CD4-positive, alpha-beta T cell (primary cell): ENCODE results near the gene IRF8. TPM values are rescaled to one million over a fixed set of nuclear protein-coding genes. Genes with fewer than 3 reads are reported as not detected.

Experiments used
- ATAC-seq: fragments of 200-7000 bp; cut with Tn5 transposase; one replicate; pipeline ENCODE4 v1.10.0; 2022; ENCODE audit warnings: mild to moderate bottlenecking; ENCODE audit not compliant: poor library complexity
- CTCF ChIA-PET: fragments of 350-600 bp; sonication (Branson Sonifier 250); formaldehyde crosslinking; loops from one replicate; lab custom pipeline; 2021; ENCODE audit warnings: antibody characterized with exemption, inconsistent platforms; lab: Charles Lee
- POLR2A ChIA-PET: fragments of 350-600 bp; sonication (Branson Sonifier 250); formaldehyde crosslinking; loops from one replicate; lab custom pipeline; 2021; ENCODE audit warnings: antibody characterized with exemption, inconsistent platforms; lab: Charles Lee
- DNase-seq, 14 experiments: peaks; one replicate each; pipeline ENCODE4 v3.0.0-alpha.2; 2013 to 2020; ENCODE audit warnings: mixed read lengths in 2 of 14
- H3K27ac ChIP-seq, 2 donors: one replicate each; pipeline versions ENCODE4 v1.5.1 to v1.7.0; 2013; ENCODE audit warnings: low read length in 2 of 2, low read depth in 1 of 2, mild to moderate bottlenecking in 1 of 2
- H3K27me3 ChIP-seq, 2 experiments: 1 replicate in 1 of 2; 2 replicates in 1 of 2; pipeline versions ENCODE4 v1.6.1 to v1.7.0; 2013; ENCODE audit warnings: low read length in 2 of 2, control low read depth in 1 of 2, mild to moderate bottlenecking in 1 of 2, moderate library complexity in 1 of 2; ENCODE audit not compliant: insufficient read depth in 2 of 2, control insufficient read depth in 1 of 2
- H3K36me3 ChIP-seq: one replicate; pipeline ENCODE4 v1.6.1; 2013; ENCODE audit warnings: low read length, control low read depth; ENCODE audit not compliant: insufficient read depth
- H3K4me1 ChIP-seq: one replicate; pipeline ENCODE4 v1.6.1; 2013; ENCODE audit warnings: low read length, control low read depth; ENCODE audit not compliant: insufficient read depth
- H3K4me3 ChIP-seq: one replicate; pipeline ENCODE4 v1.5.1; 2013; ENCODE audit warnings: mild to moderate bottlenecking, low read length, moderate library complexity
- H3K9me3 ChIP-seq, 2 experiments: 1 replicate in 1 of 2; 2 replicates in 1 of 2; pipeline versions ENCODE4 v1.6.1 to v1.7.0; 2013; ENCODE audit warnings: low read length in 2 of 2, mild to moderate bottlenecking in 2 of 2, control low read depth in 1 of 2, moderate library complexity in 1 of 2; ENCODE audit not compliant: control insufficient read depth in 1 of 2, insufficient read depth in 1 of 2
- H3K27ac Mint-ChIP-seq: one replicate; pipeline ENCODE4 v1.8.0; 2020; ENCODE audit warnings: mixed read lengths
- H3K27me3 Mint-ChIP-seq: one replicate; pipeline ENCODE4 v1.8.0; 2021; ENCODE audit warnings: mixed read lengths
- H3K36me3 Mint-ChIP-seq: one replicate; pipeline ENCODE4 v1.8.0; 2021; ENCODE audit warnings: low read depth, mixed read lengths
- H3K4me1 Mint-ChIP-seq: one replicate; pipeline ENCODE4 v1.8.0; 2021; ENCODE audit warnings: low read depth, mixed read lengths
- H3K4me3 Mint-ChIP-seq: one replicate; pipeline ENCODE4 v1.8.0; 2020; ENCODE audit warnings: mild to moderate bottlenecking, mixed read lengths
- H3K9me3 Mint-ChIP-seq: one replicate; pipeline ENCODE4 v1.8.0; 2020; ENCODE audit warnings: mixed read lengths
- CTCF ChIP-seq: fragments of 200-600 bp; IDR thresholded peaks from one replicate; pipeline ENCODE4 v1.8.0; 2022; ENCODE audit warnings: antibody characterized with exemption, mild to moderate bottlenecking
- intact Hi-C, 2 experiments: fragments of 100-400 bp; cut with DNase I in 1 of 2; cut with micrococcal nuclease in 1 of 2; formaldehyde crosslinking; loops; one replicate each; pipeline versions ENCODE4 v1.15.1 to v1.9.0; 2023 to 2025; cut with DNase I, micrococcal nuclease
- total RNA-seq, 174 experiments: library from RNA in 2 of 174; stranded (reverse) in 2 of 174; gene quantifications; one replicate each; pipeline ENCODE4 v1.2.3 and lab custom pipeline; 2021 to 2026

Gene IRF8
- total RNA-seq, 2 experiments from 2014 or later: 11.3 to 13.2 TPM

- no peak for TF ChIP-seq CTCF
- Mint-ChIP-seq H3K27ac (peak overlapping the region; percentile 16), H3K4me1 (peaks cover 15% of the 10 kb centered on the region), H3K27me3 (no peaks in the 10 kb centered on the region), H3K4me3 (no peak overlapping the region), H3K9me3 (no peaks in the 10 kb centered on the region), H3K36me3 (peaks cover 4% of the 10 kb centered on the region)
- ChIA-PET POLR2A (interaction anchor here (1.1 kb wide), 1 partner anchor 10 kb away, joined by 3 read pairs; the partner anchor contains the start of gene IRF8), CTCF (no interaction called here)
- intact Hi-C loops: no loop called here
- Histone ChIP-seq H3K4me1 (peaks cover 12% of the 10 kb centered on the region), H3K27me3 (no peaks in the 10 kb centered on the region), H3K4me3 (no peak overlapping the region), H3K36me3 (peaks cover 3% of the 10 kb centered on the region), H3K9me3 (peaks cover 0 to 4% of the 10 kb centered on the region in 2 experiments), H3K27ac (no peak overlapping the region)
- ATAC-seq: no peak
- peak in 1 of 14 experiments; percentile 26 for DNase-seq
These were observed 9.5 kb downstream of the IRF8 start for GRCh38 chr16:85908444-85908843.

- ChIA-PET POLR2A (no interaction called here), CTCF (no interaction called here)
- TF ChIP-seq CTCF: no peak
- H3K27ac ChIP-seq: no peak overlapping the region
- peaks cover 3% of the 10 kb centered on the region for H3K36me3 ChIP-seq
- H3K4me3 Mint-ChIP-seq: no peak overlapping the region
- H3K4me1 Mint-ChIP-seq: peaks cover 9% of the 10 kb centered on the region
- no peaks in the 10 kb centered on the region for H3K27me3 ChIP-seq
- no peak overlapping the region for H3K4me3 ChIP-seq
- peaks cover 0 to 4% of the 10 kb centered on the region in 2 experiments for H3K9me3 ChIP-seq
- intact Hi-C loops: no loop called here
- no peaks in the 10 kb centered on the region for H3K9me3 Mint-ChIP-seq
- ATAC-seq (no peak), DNase-seq (peak in 1 of 14 experiments; percentile 39)
- no peak overlapping the region for H3K27ac Mint-ChIP-seq
- H3K27me3 Mint-ChIP-seq: no peaks in the 10 kb centered on the region
- peaks cover 6% of the 10 kb centered on the region for H3K4me1 ChIP-seq
- peaks cover 4% of the 10 kb centered on the region for H3K36me3 Mint-ChIP-seq
These were observed 10.1 kb downstream of the IRF8 start for GRCh38 chr16:85908889-85909589.

- H3K4me1 ChIP-seq: peaks cover 4% of the 10 kb centered on the region
- no peak overlapping the region for H3K27ac ChIP-seq
- POLR2A ChIA-PET: no interaction called here
These were observed 11.2 kb downstream of the IRF8 start for GRCh38 chr16:85909932-85910853.

More at GRCh38 chr16:85909932-85910853, 11.2 kb downstream of the IRF8 start:
- Mint-ChIP-seq H3K27ac (no peak overlapping the region), H3K9me3 (no peaks in the 10 kb centered on the region), H3K4me3 (no peak overlapping the region), H3K4me1 (peaks cover 8% of the 10 kb centered on the region), H3K27me3 (no peaks in the 10 kb centered on the region), H3K36me3 (peaks cover 4% of the 10 kb centered on the region)
- intact Hi-C loops: no loop called here
- Histone ChIP-seq H3K9me3 (peaks cover 0 to 3% of the 10 kb centered on the region in 2 experiments), H3K36me3 (peaks cover 3% of the 10 kb centered on the region), H3K27me3 (no peaks in the 10 kb centered on the region), H3K4me3 (no peak overlapping the region)
- DNase-seq (no peak), ATAC-seq (no peak)
- TF ChIP-seq CTCF: no peak
- CTCF ChIA-PET: no interaction called here
